Measurements from ENCODE around the gene TEX52.
"Not testable (repeated sequence)": the region's sequence is repeated elsewhere in the genome, so short reads cannot be mapped to it uniquely, and the experiment has no call there.

Gene TEX52

DNA sequence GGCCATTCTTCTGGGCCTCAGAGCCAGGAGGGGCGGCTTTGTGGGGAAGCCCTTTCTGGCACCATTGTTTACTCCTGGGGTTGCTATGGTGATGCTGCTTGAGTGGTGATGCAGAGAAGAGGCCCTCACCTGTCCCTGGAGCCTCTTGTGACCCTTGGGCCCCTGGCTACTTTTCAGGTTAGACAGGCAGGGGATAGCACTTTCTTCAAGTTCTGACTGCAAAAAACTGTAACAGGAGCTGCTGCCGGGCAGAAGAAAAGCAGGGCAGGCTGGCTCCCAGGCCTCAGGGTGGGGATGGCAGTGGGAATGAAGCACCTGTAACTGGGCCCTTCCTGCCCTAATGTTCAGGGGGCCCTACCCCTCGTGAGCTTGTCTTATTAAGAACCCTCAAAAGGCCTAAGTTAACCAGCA is at the start of gene TEX52:
Gene TEX52 (minus strand): TSS at position 19 of the 411 bp plus-strand sequence. CDS start 13 bp downstream, at position 6.
- DNase-seq = peak; percentile 32

DNA sequence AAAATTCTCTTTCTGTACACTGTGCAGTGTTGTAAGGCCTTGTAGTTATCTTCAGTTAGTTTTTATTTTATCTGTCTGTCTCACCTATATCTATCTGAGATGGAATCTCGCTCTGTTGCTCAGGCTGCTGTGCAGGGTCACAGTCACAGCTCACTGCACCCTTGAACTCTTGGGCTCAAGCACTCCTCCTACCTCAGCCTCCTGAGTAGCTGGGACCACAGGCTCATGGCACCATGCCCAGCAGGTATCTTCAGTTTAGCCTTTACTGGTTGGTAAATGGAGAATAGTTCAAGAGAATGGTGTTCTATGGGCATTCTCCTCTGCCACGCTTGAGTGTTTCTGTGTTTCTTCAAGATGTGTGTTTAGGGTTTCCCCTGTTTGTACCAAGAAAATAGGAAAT is 47.4 kb upstream of the TEX52 start:
- DNase-seq = no peak

DNA sequence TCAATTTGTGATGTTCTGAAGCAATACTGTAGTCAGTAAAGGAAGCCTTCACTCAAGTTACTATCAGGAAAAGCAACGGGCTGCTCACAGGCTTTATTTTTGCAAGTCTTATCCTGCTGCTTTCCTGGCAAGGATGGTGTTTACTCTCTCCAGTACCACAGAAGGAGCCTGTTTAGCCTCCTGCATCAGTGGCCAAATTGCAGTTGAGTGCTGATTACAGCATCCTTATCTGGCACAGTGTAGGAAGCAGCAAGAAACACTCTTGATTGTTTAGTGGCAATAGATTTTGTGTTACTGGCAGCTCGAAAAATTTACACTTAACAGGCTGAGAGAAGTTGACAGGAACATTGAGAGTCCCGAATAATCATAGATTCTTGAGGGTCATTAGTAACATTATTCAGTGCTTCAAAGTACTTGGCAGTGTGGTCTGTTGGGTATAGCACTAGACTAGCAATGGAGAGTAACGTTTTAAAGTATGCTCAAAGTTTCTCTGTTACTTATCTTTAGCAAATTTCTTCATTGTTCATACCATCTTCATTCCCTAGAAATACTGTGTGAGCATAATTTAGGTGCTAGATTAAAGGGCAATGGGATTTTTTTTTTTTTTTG is 45.5 kb upstream of the TEX52 start:
- no peak for DNase-seq

DNA sequence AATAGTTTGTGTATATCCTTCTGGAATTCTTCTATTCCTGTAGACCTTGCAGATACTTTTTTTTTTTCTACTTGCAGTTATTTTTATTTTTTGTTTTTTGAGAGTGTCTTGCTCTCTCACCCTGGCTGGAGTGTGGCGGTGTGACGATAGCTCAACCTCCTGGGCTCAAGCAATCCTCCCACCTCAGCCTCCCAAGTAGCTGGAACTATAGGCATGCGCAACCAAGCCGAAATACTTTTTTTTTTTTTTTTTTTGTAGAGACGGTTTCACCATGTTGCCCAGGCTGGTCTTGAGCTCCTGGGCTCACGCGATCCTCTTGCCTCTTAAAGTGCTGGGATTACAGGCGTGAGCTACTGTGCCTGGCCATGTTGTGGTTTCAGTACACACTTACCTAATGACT is 43.8 kb upstream of the TEX52 start:
- no peak for DNase-seq

DNA sequence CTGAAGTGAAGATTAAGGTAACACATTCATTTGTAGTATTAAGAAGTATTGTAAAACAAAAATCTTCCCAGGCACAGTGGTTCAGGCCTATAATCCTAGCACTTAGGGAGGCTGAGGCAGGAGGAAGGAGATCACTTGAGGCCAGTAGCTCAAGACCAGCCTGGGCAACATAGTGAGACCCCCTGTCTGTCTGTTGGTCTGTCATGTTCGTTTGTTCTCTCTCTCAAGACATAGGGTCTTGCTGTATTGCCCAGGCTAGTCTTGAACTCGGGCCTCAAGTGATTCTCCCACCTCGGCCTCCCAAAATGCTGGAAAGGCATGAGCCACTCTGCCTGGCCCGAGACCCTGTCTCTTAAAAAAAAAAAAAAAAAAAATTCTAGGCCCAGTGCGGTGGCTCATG is 40.6 kb upstream of the TEX52 start:
- no peak for DNase-seq

DNA sequence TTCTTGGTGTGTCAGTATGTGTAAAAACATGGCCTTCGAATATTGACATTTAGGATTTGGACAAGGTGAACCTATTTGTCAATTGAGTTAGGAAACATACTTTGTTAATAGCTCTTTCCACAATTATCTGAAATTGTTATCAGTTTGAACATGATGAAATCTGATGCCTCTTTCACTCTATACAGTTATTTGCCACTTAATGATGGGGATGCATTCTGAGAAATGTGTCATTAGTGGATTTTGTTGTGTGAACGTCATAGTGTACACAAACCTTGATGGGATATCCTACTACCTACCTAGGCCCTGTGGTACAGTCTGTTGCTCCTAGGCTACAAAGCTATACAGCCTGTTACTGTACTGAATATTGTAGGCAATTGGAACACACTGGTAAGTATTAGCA is 38.7 kb upstream of the TEX52 start:
- DNase-seq = no peak

DNA sequence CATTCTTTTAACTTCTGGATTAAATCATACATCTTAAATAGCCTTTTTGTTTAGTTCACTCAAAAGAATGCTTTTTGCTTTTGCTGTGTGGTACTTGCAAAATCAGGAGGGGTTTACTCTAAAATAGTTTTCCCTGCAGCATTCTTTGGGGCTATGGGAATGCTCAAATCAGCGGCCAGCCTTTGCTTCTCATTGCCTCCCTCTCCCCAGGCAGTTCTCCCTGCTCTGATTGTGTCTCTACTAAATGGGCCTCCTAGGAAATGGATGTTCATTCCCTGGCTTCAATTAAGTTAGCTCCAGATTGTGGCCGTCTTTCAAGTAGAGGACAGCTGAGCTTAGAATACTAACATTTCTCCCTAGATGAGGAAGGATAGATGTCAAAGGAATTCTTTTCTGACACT is 38.2 kb upstream of the TEX52 start:
- DNase-seq = no peak

DNA sequence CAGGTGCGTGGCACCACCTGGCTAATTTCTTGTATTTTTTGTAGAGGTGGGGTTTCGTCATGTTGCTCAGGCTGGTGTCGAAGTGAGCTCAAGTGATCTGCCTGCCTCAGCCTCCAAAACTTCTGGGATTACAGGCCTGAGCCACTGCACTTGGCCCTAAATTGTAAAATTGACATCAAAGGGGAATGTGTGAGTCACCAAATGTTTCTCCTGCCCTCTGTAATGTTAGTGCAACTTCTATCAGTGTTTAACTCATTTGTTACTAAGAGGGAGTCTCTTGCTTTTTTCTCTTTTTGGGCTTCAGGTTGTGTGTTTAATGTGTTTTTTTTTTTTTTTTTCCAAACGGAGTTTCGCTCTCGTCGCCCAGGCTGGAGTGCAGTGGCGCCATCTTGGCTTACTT is 36.2 kb upstream of the TEX52 start:
- DNase-seq = no peak

DNA sequence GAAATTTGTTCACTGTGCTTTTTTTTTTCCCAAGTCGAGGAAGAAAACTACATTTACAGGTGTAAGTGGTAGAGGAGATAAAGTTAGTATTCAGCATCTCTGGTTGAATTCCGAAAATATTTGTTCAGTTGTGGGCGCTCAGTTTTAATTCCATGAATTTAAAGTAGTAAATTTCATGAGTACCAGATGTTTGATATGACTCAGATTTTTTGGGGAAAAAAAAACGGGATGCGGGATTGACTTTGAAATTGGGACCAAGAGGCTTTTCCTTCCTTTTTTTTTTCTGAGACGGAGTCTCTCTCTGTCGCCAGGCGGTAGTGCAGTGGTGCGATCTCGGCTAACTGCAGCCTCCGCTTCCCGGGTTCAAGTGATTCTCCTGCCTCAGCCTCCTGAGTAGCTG is 35.4 kb upstream of the TEX52 start:
- peak; percentile 30 for DNase-seq

DNA sequence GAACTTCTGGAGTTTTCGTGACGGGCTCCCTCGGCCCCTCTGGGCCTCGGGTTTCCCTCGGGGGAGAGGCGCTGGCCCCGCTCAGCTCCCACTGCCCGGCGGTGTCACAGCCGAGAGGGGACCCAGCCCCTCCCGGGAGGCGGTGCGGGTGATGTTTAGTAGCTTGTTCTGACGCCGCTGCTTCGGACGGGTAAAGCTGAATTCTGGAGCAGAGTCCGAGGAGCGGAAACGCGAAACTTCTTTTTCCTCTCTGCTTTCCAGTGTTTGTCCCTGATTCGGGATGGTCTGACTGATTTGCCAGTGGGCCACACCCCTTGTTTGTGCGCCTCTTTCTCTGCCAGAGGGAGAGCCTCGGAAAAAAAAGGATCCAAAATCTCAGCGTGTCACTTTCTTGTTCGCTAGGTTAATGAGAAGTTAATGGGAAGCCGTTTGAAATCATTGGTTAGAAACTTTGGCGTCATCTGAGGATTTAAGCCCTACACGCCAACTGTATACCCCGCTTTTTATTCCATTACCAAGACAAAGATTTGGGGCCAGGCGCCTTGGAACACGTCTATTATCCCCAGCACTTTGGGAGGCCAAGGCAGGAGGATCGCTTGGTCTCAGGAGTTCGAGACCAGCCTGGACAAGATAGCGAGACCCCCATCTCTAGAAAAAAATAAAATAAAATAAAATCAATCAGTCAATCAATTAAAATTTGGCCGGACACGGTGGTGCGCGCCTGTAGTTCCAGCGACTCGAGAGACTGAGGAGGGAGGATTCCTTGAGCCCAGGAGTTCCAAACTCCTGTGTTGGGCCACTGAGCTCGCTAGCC is 34.6 kb upstream of the TEX52 start:
- DNase-seq = peak; percentile 87

DNA sequence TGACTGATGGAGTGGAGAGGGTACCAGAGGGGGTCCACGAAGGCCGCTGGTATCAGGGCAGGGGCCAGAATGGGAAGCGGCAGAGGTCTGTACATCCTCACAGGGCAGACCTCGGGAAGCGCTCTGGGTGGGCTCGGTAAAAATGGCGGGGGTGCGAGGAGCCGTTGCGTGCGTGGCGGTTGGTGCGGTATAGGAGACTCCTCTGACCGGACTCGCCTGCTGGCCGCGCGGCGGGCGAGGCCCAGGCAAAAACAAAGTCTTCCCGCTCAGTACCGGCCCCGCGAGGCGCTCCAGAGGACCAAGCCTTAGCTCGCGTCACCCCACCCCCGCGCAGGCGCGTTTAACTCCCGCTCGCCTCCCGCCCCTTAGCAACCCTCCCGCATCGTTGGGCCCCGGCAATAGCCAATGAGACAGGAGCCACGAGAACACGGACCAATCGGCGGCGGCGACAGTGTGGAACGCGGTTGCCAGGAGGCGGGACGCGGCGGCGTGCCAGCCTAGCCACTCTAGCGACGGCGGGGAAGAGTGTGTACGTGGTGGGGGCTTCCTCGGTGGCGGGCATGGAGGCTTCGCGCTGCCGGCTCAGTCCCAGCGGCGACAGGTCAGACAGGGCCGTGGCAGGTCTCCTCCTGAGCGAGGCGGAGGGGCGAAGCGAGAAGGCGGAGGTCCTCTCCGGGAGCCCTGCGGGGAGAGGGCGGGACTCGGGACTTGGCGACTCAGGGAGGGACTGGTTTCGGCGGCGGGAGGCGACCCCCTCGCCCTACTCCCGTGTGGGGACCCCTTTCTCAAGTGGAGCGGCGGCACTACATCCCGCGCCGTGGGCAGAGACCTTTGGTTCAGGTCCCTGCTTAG is 33.8 kb upstream of the TEX52 start, which contains the start of gene TULP3:
Gene TULP3 (plus strand): TSS at position 504 of the 852 bp plus-strand sequence. CDS start 57 bp downstream, at position 561.
- DNase-seq = peak; percentile 99

DNA sequence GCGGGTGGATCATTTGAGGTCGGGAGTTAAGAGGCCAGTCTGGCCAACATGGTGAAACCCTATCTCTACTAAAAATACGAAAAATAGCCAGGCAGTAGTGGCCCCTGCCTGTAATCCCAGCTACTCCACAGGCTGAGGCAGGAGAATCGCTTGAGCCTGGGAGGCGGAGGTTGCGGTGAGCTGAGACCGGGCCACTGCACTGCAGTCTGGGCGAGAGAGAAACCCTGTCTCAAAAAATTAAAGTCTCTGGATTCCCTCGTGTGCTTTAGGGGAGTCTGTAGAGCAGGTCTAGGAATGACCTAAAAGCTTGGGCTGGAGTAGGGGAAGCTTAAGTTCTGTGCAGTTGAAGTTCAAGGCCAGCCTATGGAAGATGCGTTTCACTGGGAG is 33.2 kb upstream of the TEX52 start:
- DNase-seq = no peak

DNA sequence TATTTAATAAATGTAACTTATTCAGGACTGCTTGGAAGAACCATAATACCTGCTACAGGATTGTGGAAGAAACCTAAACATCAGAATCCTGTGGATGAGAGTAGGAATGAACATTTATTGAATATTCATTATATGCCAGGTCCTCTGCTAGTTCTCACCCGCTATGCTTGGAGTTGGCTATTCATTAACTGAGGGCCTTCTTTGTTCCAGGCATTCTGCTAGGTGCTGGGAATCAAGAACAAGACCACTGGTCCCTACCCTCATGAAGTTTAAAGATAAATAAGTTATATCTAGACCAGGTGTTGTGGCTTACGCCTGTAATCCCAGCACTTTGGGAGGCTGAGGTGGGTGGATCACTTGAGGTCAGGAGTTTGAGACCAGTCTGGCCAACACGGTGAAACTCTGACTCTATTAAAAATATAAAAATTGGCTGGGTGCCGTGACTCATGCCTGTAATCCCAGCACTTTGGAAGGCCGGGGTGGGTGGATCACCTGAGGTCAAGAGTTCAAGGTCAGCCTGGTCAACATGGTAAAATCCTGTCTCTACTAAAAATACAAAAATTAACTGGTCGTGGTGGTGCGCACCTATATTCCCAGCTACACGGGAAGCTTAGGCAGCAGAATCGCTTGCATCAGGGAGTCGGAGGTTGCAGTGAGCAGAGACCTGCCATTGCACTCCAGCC is 30.1 kb upstream of the TEX52 start:
- DNase-seq = no peak

DNA sequence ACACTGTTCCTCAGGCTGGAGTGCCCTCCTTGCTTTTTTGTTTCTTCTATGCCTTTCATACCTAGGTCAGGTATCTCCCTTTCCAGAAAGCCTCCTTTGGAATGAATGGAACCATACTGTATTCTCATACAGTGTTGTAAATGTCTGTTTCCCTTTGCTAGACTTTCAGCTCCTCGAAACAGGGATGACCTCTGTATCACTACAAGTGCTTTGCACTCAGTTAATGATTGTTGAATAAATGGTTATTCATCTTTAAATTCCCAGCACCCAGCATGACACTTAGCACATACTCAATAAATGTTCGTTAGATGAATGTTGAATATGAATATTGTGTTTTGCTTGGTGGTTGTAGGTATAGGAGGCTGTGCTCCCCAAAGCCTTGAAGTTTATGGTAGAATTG is 28.0 kb upstream of the TEX52 start:
- no peak for DNase-seq

DNA sequence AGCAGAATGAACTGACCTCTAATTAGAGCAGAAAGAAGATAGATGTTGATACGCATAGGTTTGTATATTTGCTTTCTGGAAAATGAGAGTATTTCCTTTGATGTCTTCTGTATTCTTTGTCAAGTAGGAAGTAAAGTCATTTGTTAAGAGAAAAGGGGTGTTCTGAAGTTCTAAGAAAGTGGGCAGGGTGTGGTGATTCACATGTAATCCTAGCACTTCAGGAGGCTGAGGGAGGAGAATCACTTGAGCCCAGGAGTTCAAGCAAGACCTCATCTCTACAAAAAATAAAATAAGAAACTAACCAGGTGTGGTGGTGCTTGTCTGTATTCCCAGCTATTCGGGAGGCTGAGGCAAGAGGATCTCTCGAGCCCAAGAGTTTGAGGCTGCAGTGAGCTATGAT is 23.0 kb upstream of the TEX52 start:
- DNase-seq = no peak

DNA sequence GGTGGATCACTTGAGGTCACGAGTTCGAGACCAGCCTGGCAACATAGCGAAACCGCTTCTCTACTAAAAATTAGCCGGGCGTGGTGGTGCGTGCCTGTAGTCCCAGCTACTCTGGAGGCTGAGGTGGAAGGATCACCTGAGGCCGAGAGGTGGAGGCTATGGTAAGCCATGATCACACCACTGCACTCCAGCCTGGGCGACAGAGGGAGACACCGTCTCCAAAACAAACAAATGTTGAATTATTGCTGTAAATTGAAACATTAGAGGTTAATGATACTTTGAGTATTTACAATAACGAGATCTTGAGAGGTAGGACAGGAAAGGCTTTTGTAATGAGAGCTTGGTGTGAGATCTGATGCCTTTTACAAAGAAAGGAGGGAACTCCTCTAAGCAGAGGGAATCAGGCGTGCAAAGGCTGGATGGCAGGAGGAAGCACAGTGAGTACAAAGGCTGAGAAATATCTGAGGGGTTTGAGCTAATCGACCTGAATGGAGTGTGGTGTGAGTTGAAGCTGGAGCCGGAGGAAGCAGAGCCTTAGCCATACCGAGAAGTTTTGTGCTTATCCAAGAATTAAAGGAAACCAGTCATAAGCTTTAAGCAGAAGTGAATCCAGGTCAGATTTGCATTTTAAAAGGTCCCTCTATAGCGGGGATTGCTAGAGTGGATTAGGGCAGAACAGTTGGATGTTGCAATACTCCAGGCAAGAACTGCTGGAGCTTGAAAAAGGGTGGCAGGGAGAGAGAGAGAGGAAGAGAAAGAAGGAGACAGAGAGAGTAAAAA is 21.3 kb upstream of the TEX52 start:
- DNase-seq = peak; percentile 73

DNA sequence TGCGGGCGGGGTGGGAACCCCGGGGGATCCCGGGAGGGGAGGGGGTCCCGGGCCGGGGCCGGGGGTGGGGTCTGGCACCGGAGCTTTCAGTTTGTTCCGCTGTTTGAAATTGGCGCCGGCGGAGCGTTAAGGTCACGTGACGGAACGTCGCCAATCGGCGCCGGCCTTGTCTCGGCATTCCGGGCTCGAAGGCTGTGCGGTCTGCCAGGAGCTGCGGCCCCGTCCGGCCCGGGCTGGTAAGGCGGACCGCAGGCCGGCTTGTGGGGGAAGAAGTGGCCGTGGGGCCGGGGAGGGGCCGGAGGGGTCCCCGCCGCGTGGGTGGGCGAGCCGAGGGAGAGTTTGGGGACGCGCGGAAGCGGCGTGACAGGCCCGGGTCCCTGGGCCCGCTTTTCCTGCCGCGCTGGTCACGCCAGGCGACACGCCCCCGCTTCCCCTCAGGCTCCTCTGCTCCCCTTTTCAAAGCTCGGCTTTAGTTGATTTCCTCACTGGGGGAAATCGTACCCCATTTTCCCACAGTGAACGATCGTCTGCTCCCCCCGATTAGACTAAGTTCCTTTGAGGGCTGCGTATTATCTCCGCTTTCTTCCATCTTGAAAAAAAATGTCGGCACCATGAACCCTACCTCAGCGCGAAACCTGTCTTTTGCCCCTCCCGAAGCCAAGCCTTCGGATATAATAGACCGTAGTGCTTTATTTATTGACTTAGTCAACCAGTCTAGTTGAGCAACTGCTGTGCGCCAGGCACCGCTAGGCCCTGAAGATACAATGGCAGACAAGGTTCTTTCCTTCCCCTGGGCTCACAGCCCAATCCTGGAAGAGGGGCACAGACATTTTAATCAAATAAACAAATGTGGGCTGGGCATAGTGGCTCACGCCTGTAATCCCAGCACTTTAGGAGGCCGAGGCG is 20.5 kb upstream of the TEX52 start, which contains the start of the genes FOXM1 and RHNO1:
Gene FOXM1 (minus strand): TSS at position 128 of the 906 bp plus-strand sequence. CDS start 2,696 bp downstream, outside the sequence.
Gene RHNO1 (plus strand): TSS at position 177 of the 906 bp plus-strand sequence. CDS start 8,144 bp downstream, outside the sequence.
- peak; percentile 96 for DNase-seq

DNA sequence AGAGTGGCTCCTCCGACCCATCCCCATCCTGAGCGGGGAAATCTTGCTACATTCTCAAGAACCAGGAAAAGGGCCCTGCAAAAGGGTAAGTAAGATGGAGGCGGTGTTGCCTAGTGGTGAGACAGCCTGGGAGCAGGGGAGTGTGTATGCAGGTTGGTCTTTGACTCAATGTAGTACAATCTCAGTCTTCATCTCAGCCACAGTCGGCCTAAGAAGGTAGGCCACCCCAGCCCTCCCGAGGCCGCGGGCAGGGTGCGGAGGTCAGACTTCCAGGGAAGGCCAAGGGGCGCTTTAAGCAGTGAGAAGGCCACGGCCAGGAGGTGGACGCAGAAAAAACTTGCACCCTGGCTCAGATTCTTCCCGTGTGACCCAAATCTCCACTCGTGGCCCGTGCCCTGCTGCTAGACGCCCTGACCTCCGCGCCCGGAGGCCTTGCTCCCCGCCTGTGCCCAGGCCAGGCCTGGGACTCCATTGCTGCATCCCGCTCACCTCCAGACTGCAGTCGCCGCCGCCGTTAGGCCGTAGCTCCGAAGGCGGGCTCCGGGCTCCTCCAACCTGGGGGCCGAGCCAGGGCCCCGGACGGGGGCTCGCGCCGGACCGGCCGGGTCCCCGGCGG is 19.7 kb upstream of the TEX52 start:
- no peak for DNase-seq

DNA sequence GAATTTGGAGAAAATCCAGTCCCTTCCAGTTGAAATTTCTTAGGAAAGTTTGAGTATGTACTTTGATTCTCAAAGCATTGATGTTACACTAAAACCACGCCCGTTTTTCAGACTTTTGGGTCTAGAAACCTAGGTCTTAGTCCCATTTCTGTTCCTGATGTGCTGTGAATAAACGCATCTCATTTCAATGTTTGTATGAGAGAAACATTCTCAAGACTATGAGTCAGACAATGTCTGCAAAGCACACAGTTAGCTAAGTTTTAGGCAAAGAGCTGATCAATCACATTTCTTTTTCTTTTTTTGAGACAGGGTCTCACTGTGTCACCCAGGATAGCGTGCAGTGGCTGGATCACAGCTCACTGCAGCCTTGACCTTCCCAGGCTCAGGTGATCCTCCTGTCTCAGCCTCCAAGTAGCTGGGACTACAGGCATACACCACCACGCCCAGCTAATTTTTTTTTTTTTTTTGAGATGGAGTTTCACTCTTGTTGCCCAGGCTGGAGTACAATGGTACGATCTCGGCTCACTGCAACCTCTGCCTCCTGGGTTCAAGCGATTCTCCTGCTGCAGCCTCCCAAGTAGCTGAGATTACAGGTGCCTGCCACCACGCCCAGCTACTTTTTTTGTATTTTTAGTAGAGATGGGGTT is 12.3 kb upstream of the TEX52 start:
- not testable (repeated sequence) for DNase-seq

DNA sequence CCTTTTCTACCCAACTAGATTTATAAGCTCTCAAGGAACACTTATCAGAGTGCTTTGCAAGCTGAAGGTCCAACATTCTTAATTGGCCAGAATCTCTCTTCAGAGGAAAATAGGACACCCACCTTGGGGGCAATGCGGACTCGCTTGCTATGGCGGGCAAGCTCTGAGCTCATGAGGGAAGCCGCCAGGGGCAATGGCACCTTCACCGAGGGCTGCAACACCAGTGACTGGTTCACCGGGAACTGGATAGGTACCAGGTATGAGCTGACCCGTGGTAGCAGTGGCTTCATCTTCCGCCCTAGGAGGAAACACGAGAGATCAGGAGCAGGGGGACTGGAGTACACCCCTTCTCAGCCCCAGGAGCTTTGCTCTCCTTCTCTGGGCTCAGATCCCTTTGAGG is 7.4 kb upstream of the TEX52 start:
- no peak for DNase-seq
